Measurements from ENCODE around the gene ARL15. TPM values are rescaled to one million over a fixed set of nuclear protein-coding genes. Genes with fewer than 3 reads are reported as not detected.

Gene ARL15
- total RNA-seq, 4 donors from 2014 or later: 16.6 to 48.8 (median 32.3) TPM

GRCh38 chr5:54230936-54231685, 79.3 kb downstream of the ARL15 start:
- TF ChIP-seq CTCF (IDR thresholded peaks at IDR 0.05): no peak
- no peak for TF ChIP-seq POLR2A (IDR thresholded peaks at IDR 0.05)
- WGBS, 2 donors: 69 to 71% methylated on average over 3 of the region's 3 CpGs
- intact Hi-C loops (cut with DNase I; ENCODE audit: low total_unique reads): loop anchor here (5.0 kb wide), 1 partner anchor 1059 kb away; no protein-coding TSS in a partner anchor
- no peak for DNase-seq (ENCODE audit: low spot score in 2 of 2)
- H3K4me3 ChIP-seq (ENCODE audit: low read depth, poor library complexity, severe bottlenecking): no peak overlapping the region

GRCh38 chr5:54229041-54229780, 81.2 kb downstream of the ARL15 start:
- no peak for TF ChIP-seq POLR2A (IDR thresholded peaks at IDR 0.05)
- TF ChIP-seq CTCF (IDR thresholded peaks at IDR 0.05): no peak
- intact Hi-C loops (cut with DNase I; ENCODE audit: low total_unique reads): no loop called here
- WGBS, 2 donors: 17 to 21% methylated on average over 6 of the region's 6 CpGs
- peak; percentile 65 to 95 for DNase-seq (ENCODE audit: low spot score in 2 of 2)
- H3K4me3 ChIP-seq (ENCODE audit: low read depth, poor library complexity, severe bottlenecking): no peak overlapping the region

- 87 to 97% methylated on average over 1 of the region's 1 CpG for WGBS, 2 donors
- intact Hi-C loops (cut with DNase I; ENCODE audit: low total_unique reads): no loop called here
- H3K4me3 ChIP-seq (ENCODE audit: low read depth, poor library complexity, severe bottlenecking): no peak overlapping the region
- DNase-seq (ENCODE audit: low spot score in 2 of 2): no peak
- no peak for TF ChIP-seq CTCF (IDR thresholded peaks at IDR 0.05)
- no peak for TF ChIP-seq POLR2A (IDR thresholded peaks at IDR 0.05)
These were observed 82.6 kb downstream of the ARL15 start for GRCh38 chr5:54227759-54228158.

- WGBS, 2 donors: 89 to 91% methylated on average over 3 of the region's 3 CpGs
- TF ChIP-seq CTCF (IDR thresholded peaks at IDR 0.05): no peak
- no peak for TF ChIP-seq POLR2A (IDR thresholded peaks at IDR 0.05)
- intact Hi-C loops (cut with DNase I; ENCODE audit: low total_unique reads): no loop called here
These were observed 83.3 kb downstream of the ARL15 start for GRCh38 chr5:54227109-54227508.

GRCh38 chr5:54226215-54226614, 84.2 kb downstream of the ARL15 start:
- no peak for DNase-seq (ENCODE audit: low spot score in 2 of 2)
- TF ChIP-seq POLR2A (IDR thresholded peaks at IDR 0.05): no peak
- no peak for TF ChIP-seq CTCF (IDR thresholded peaks at IDR 0.05)
- 72 to 81% methylated on average over 5 of the region's 5 CpGs for WGBS, 2 donors
- intact Hi-C loops (cut with DNase I; ENCODE audit: low total_unique reads): no loop called here
- no peak overlapping the region for H3K4me3 ChIP-seq (ENCODE audit: low read depth, poor library complexity, severe bottlenecking)

More at GRCh38 chr5:54227109-54227508, 83.3 kb downstream of the ARL15 start:
- no peak for DNase-seq (ENCODE audit: low spot score in 2 of 2)
- H3K4me3 ChIP-seq (ENCODE audit: low read depth, poor library complexity, severe bottlenecking): no peak overlapping the region
